Fibroblast of lung (primary cell): ENCODE results near the gene HINT1. TPM values are rescaled to one million over a fixed set of nuclear protein-coding genes. Genes with fewer than 3 reads are reported as not detected.

Experiments used
- DNase-seq, 2 donors: peaks; one replicate each; pipeline versions ENCODE4 v3.0.0 to v3.0.0-alpha.2; 2010; ENCODE audit warnings: low read depth in 2 of 2
- H2AFZ ChIP-seq: 2 replicates; pipeline ENCODE4 v1.5.1; 2012; ENCODE audit warnings: low read length, control low read depth, inconsistent platforms
- H3K27ac ChIP-seq: 2 replicates; pipeline ENCODE4 v1.5.1; 2011; ENCODE audit warnings: low read length, control low read depth; ENCODE audit not compliant: insufficient read depth
- H3K27me3 ChIP-seq: 2 replicates; pipeline ENCODE4 v1.5.1; 2011; ENCODE audit warnings: mild to moderate bottlenecking, low read length; ENCODE audit not compliant: control insufficient read depth, insufficient read depth
- H3K36me3 ChIP-seq: 2 replicates; pipeline ENCODE4 v1.5.1; 2011; ENCODE audit warnings: low read length; ENCODE audit not compliant: control insufficient read depth, insufficient read depth
- H3K4me1 ChIP-seq: 2 replicates; pipeline ENCODE4 v1.5.1; 2011; ENCODE audit warnings: low read length; ENCODE audit not compliant: control insufficient read depth, insufficient read depth; ENCODE audit errors: extremely low read depth
- H3K4me2 ChIP-seq: 2 replicates; pipeline ENCODE4 v1.5.1; 2011; ENCODE audit warnings: low read length, control low read depth; ENCODE audit not compliant: insufficient read depth; ENCODE audit errors: extremely low read depth
- H3K4me3 ChIP-seq, 4 experiments: fragments of 200-600 bp in 1 of 4; sonication (generic) in 1 of 4; replicated peaks in 1 of 4; 2 replicates each; pipeline ENCODE4 v1.5.1; 2011 to 2016; ENCODE audit warnings: low read length in 4 of 4, low read depth in 3 of 4, mild to moderate bottlenecking in 3 of 4, control low read depth in 2 of 4, inconsistent platforms in 1 of 4, mixed read lengths in 1 of 4; ENCODE audit not compliant: insufficient read depth in 1 of 4; ENCODE audit errors: control extremely low read depth in 1 of 4
- H3K79me2 ChIP-seq: 2 replicates; pipeline ENCODE4 v1.5.1; 2012; ENCODE audit warnings: mild to moderate bottlenecking, low read length, inconsistent platforms; ENCODE audit not compliant: control insufficient read depth, insufficient read depth
- H3K9ac ChIP-seq: 2 replicates; pipeline ENCODE4 v1.5.1; 2011; ENCODE audit warnings: mild to moderate bottlenecking, low read length, control low read depth; ENCODE audit not compliant: insufficient read depth
- H3K9me3 ChIP-seq: 2 replicates; pipeline ENCODE4 v1.5.1; 2012; ENCODE audit warnings: low read depth, low read length; ENCODE audit not compliant: control insufficient read depth, insufficient read depth
- H4K20me1 ChIP-seq: 2 replicates; pipeline ENCODE4 v1.5.1; 2011; ENCODE audit warnings: low read length; ENCODE audit not compliant: control insufficient read depth, insufficient read depth; ENCODE audit errors: extremely low read depth
- CTCF ChIP-seq, 2 donors: IDR thresholded peaks in 1 of 2; conservative IDR thresholded peaks in 1 of 2; 1 replicate in 1 of 2; 2 replicates in 1 of 2; pipeline ENCODE4 v1.5.1; 2011 to 2012; ENCODE audit warnings: low read length in 2 of 2, control low read depth in 1 of 2, inconsistent platforms in 1 of 2, low read depth in 1 of 2, mild to moderate bottlenecking in 1 of 2
- EZH2 ChIP-seq: IDR thresholded peaks from 2 replicates; pipeline ENCODE4 v1.5.1; 2012; ENCODE audit warnings: low read length, control low read depth, mild to moderate bottlenecking; ENCODE audit errors: missing control alignments
- polyA plus RNA-seq, 2 donors: library from polyadenylated mRNA; depleted of rRNA in 1 of 2; stranded (reverse) in 1 of 2; unstranded in 1 of 2; fragments of >200 nt; gene quantifications; 2 replicates each; pipeline ENCODE4 v1.2.1, GENCODE V29; 2011 to 2012; ENCODE audit warnings: missing spikeins in 1 of 2
- total RNA-seq: library from RNA; depleted of rRNA; stranded (reverse); fragments of >200 nt; gene quantifications from 2 replicates; pipeline ENCODE4 v1.2.1, GENCODE V29; 2014

The HINT1 gene
- total and polyA plus RNA-seq, 2 donors (not counting 1 experiment from before 2014, with no cell fraction given) = 225 to 332 TPM

- Histone ChIP-seq H3K27ac (no peak overlapping the region), H3K36me3 (peaks cover 2% of the 10 kb centered on the region), H3K79me2 (peaks cover 8% of the 10 kb centered on the region), H3K27me3 (no peaks in the 10 kb centered on the region), H2AFZ (no peak overlapping the region), H4K20me1 (no peaks in the 10 kb centered on the region), H3K4me2 (no peak overlapping the region), H3K4me1 (no peaks in the 10 kb centered on the region), H3K4me3 (no peak overlapping the region), H3K9ac (no peak overlapping the region), H3K9me3 (no peaks in the 10 kb centered on the region)
- no peak for DNase-seq
- no peak for TF ChIP-seq EZH2
These were observed 8.1 kb downstream of the HINT1 start for GRCh38 chr5:131156957-131157356.

- TF ChIP-seq EZH2 (no peak), CTCF (conservative IDR thresholded peaks at IDR 0.05 in 1 of 2, IDR thresholded peaks at IDR 0.05 in 1 of 2; ENCODE audit: low read depth in 1 of 2, low read length in 2 of 2) (no peak)
- Histone ChIP-seq H4K20me1 (no peaks in the 10 kb centered on the region), H3K9me3 (no peaks in the 10 kb centered on the region), H3K36me3 (peaks cover 2% of the 10 kb centered on the region), H3K79me2 (peaks cover 7% of the 10 kb centered on the region), H3K27me3 (no peaks in the 10 kb centered on the region), H2AFZ (no peak overlapping the region), H3K4me2 (no peak overlapping the region), H3K4me1 (no peaks in the 10 kb centered on the region), H3K9ac (no peak overlapping the region), H3K4me3 (no peak overlapping the region), H3K27ac (no peak overlapping the region)
- DNase-seq = no peak
These were observed 8.7 kb downstream of the HINT1 start for GRCh38 chr5:131156385-131156784.

- Histone ChIP-seq H3K36me3 (no peaks in the 10 kb centered on the region), H3K9ac (no peak overlapping the region), H3K4me3 (no peak overlapping the region), H3K9me3 (no peaks in the 10 kb centered on the region), H3K27me3 (no peaks in the 10 kb centered on the region), H3K4me1 (no peaks in the 10 kb centered on the region), H3K4me2 (no peak overlapping the region), H3K27ac (no peak overlapping the region), H3K79me2 (no peaks in the 10 kb centered on the region), H4K20me1 (no peaks in the 10 kb centered on the region), H2AFZ (no peak overlapping the region)
- DNase-seq = no peak
- TF ChIP-seq CTCF (conservative IDR thresholded peaks at IDR 0.05 in 1 of 2, IDR thresholded peaks at IDR 0.05 in 1 of 2; ENCODE audit: low read depth in 1 of 2, low read length in 2 of 2) = no peak
- TF ChIP-seq EZH2 = no peak
These were observed 13.8 kb downstream of the HINT1 start for GRCh38 chr5:131151216-131151615.
